Neural progenitor cell (in vitro differentiated cells): ENCODE measurements around the gene CYCS.

ENCODE experiments used
- EZH2 ChIP-seq: fragments of 200-600 bp; sonication (generic); IDR thresholded peaks from 2 replicates; pipeline ENCODE4 v1.6.1; 2017; ENCODE audit warnings: antibody characterized with exemption, mild to moderate bottlenecking, moderate library complexity
- TF ChIP-seq, protein P1 (sequence below): fragments of 200-600 bp; sonication (generic); IDR thresholded peaks from 2 replicates; pipeline ENCODE4 v1.5.1; 2017; ENCODE audit warnings: antibody characterized with exemption, mild to moderate bottlenecking

DNA sequence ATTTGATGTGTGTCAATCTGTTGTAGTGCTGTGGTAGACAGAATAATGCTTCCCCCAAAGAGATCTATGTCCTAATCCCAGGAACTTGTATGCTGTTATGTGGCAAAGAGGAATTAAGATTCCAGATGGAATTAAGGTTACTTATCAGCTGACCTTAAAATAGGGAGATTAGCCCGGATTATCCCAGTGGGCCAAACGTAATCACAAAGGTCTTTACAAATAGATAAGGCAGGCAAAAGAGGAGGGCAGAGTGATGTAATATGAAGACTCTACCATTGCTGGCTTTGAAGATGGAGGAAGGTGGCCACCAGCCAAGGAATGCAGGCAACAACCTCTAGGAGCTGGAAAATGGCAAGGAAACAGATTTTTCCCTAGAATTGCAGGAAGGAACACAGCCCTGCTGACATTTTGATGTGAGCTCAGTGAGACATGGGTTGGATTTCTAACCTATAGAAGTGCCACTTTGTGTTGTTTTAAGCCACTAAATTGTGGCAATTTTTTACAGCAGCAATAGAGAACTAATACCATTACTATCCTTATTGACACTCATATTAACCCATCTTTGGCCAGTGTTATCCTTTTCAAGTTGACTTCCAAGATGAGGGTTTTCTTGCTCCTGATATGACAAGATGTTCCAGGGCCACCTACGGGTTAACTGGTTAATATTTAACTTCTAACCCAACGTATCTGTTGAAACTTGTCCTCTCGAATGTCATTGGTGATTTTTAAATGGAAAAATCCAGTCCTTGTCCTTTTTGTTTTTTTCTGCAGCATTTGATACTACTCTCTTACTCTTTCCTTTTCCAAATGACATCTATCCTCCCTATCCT, 29.3 kb downstream of the CYCS start:
- TF ChIP-seq, protein P1, sequence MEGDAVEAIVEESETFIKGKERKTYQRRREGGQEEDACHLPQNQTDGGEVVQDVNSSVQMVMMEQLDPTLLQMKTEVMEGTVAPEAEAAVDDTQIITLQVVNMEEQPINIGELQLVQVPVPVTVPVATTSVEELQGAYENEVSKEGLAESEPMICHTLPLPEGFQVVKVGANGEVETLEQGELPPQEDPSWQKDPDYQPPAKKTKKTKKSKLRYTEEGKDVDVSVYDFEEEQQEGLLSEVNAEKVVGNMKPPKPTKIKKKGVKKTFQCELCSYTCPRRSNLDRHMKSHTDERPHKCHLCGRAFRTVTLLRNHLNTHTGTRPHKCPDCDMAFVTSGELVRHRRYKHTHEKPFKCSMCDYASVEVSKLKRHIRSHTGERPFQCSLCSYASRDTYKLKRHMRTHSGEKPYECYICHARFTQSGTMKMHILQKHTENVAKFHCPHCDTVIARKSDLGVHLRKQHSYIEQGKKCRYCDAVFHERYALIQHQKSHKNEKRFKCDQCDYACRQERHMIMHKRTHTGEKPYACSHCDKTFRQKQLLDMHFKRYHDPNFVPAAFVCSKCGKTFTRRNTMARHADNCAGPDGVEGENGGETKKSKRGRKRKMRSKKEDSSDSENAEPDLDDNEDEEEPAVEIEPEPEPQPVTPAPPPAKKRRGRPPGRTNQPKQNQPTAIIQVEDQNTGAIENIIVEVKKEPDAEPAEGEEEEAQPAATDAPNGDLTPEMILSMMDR, result no peak
- TF ChIP-seq EZH2, result no peak
